Muscle of leg (tissue), 16 donors: ENCODE data around the gene SYNPO2. TPM values are rescaled to one million over a fixed set of nuclear protein-coding genes. Genes with fewer than 3 reads are reported as not detected.

ENCODE experiments used
- DNase-seq: peaks from one replicate; pipeline ENCODE4 v3.0.0; 2013
- H3K27ac ChIP-seq: one replicate; pipeline ENCODE4 v1.5.1; 2013; ENCODE audit warnings: mild to moderate bottlenecking, low read length, control low read depth
- H3K27me3 ChIP-seq: one replicate; pipeline ENCODE4 v1.6.1; 2013; ENCODE audit warnings: low read length; ENCODE audit not compliant: control insufficient read depth, insufficient read depth
- H3K36me3 ChIP-seq: one replicate; pipeline ENCODE4 v1.6.1; 2013; ENCODE audit warnings: low read length; ENCODE audit not compliant: control insufficient read depth, insufficient read depth
- H3K4me1 ChIP-seq: one replicate; pipeline ENCODE4 v1.6.1; 2013; ENCODE audit warnings: low read length; ENCODE audit not compliant: control insufficient read depth, insufficient read depth
- H3K4me3 ChIP-seq: one replicate; pipeline ENCODE4 v1.5.1; 2013; ENCODE audit warnings: low read length, control low read depth
- H3K9me3 ChIP-seq: replicated peaks from 2 replicates; pipeline ENCODE4 v1.6.1; 2013; ENCODE audit warnings: low read depth, low read length; ENCODE audit not compliant: control insufficient read depth
- WGBS: methylation state at CpG from one replicate; pipeline ENCODE4 v1.1.5; 2013; ENCODE audit warnings: missing lambda C conversion rate; ENCODE audit not compliant: insufficient coverage; 5-methylcytosine and 5-hydroxymethylcytosine counted together
- long read RNA-seq, 11 donors: transcript quantifications; one replicate each; lab custom pipeline, GENCODE V29; 2026
- polyA plus RNA-seq, 8 donors: library from polyadenylated mRNA; unstranded; fragments of 120-200 nt; gene quantifications; one replicate each; pipeline versions ENCODE4 v1.2.1 to v1.2.3, GENCODE V29; 2013; ENCODE audit warnings: inconsistent platforms in 1 of 8, low replicate concordance in 1 of 8; ENCODE audit not compliant: insufficient read length in 8 of 8, insufficient read depth in 1 of 8
- total RNA-seq: library from RNA; stranded (reverse); fragments of 120-200 nt; gene quantifications from one replicate; pipeline ENCODE4 v1.2.4, GENCODE V29; 2013

The SYNPO2 gene
- total RNA-seq (53.6 TPM), polyA plus RNA-seq (100 to 1,000 TPM in 4 of 8 donors, 10 to 100 TPM in 4; 75.4 to 120 (median 98.5) TPM)
- long read RNA-seq, donor 1, partial matches to known transcripts, result 22 of 22 reads
- long read RNA-seq, donor 1, other reads (novel, unspliced or antisense), result 0 of 22 reads
- long read RNA-seq, donor 2, partial matches to known transcripts, result 24 of 24 reads
- long read RNA-seq, donor 2, other reads (novel, unspliced or antisense), result 0 of 24 reads
- long read RNA-seq, donor 3, full-length matches to known transcripts, result 5 of 184 reads
- long read RNA-seq, donor 3, partial matches to known transcripts, result 179 of 184 reads
- long read RNA-seq, donor 3, other reads (novel, unspliced or antisense), result 0 of 184 reads
- long read RNA-seq, donor 4, partial matches to known transcripts, result 40 of 40 reads
- long read RNA-seq, donor 4, other reads (novel, unspliced or antisense), result 0 of 40 reads
- long read RNA-seq, donor 5, full-length matches to known transcripts, result 5 of 89 reads
- long read RNA-seq, donor 5, partial matches to known transcripts, result 84 of 89 reads
- long read RNA-seq, donor 5, other reads (novel, unspliced or antisense), result 0 of 89 reads
- long read RNA-seq, donor 6, full-length matches to known transcripts, result 1 of 78 reads
- long read RNA-seq, donor 6, partial matches to known transcripts, result 77 of 78 reads
- long read RNA-seq, donor 6, other reads (novel, unspliced or antisense), result 0 of 78 reads
- long read RNA-seq, donor 7, full-length matches to known transcripts, result 1 of 124 reads
- long read RNA-seq, donor 7, partial matches to known transcripts, result 123 of 124 reads
- long read RNA-seq, donor 7, other reads (novel, unspliced or antisense), result 0 of 124 reads
- long read RNA-seq, donor 8, partial matches to known transcripts, result 15 of 15 reads
- long read RNA-seq, donor 8, other reads (novel, unspliced or antisense), result 0 of 15 reads
- long read RNA-seq, donor 9, full-length matches to known transcripts, result 1 of 59 reads
- long read RNA-seq, donor 9, partial matches to known transcripts, result 58 of 59 reads
- long read RNA-seq, donor 9, other reads (novel, unspliced or antisense), result 0 of 59 reads
- long read RNA-seq, donor 10, full-length matches to known transcripts, result 2 of 98 reads
- long read RNA-seq, donor 10, partial matches to known transcripts, result 96 of 98 reads
- long read RNA-seq, donor 10, other reads (novel, unspliced or antisense), result 0 of 98 reads
- long read RNA-seq, donor 11, full-length matches to known transcripts, result 3 of 50 reads
- long read RNA-seq, donor 11, partial matches to known transcripts, result 47 of 50 reads
- long read RNA-seq, donor 11, other reads (novel, unspliced or antisense), result 0 of 50 reads

- Histone ChIP-seq H3K4me1 (peaks cover 3% of the 10 kb centered on the region), H3K4me3 (peak within 1 kb of the TSS; percentile 33), H3K36me3 (no peaks in the 10 kb centered on the region), H3K9me3 (no peaks in the 10 kb centered on the region), H3K27ac (peak within 1 kb of the TSS; percentile 4), H3K27me3 (no peaks in the 10 kb centered on the region)
- 1% methylated on average over 26 of the region's 29 CpGs for WGBS
- DNase-seq, result peak; percentile 88
Observed at GRCh38 chr4:118888666-118889311, at the start of gene SYNPO2. SYNPO2 (plus strand) TSS chr4:118888854; CDS start chr4:118889037, 183 bp downstream.

DNA sequence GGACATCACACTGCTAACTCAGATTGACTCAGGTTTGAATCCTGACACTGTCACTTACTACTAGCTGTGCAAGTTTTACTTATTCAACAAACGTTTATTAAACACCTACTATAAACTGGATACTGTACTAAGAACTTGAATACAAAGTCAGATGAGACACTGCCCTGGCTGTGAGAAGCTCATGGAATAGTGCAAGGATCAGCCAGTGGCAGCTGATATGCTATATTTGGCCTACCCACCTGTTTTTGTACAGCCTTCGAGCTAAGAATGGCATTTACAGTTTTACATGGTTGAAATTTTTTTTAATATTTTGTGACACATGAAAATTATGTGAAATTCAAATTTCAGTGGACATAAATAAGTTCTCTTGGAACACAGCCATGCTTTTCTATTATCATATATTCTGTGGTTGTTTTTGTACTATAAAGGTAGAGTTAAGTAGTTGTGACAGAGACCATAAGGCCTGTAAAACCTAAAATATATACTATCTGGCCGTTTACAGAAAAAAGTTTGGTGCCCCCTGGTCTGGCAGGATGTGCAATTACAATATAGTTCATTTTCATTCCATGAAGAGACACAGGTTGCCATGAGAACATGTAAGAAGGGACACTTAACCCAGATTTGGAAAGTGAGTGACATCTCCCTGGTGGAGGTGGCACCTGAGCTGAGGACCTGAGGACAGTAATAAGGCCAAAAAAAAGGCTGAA, 49.3 kb upstream of the SYNPO2 start:
- Histone ChIP-seq H3K9me3 (no peaks in the 10 kb centered on the region), H3K4me1 (peaks cover 11% of the 10 kb centered on the region), H3K27me3 (no peaks in the 10 kb centered on the region), H3K36me3 (no peaks in the 10 kb centered on the region), H3K4me3 (no peak overlapping the region), H3K27ac (no peak overlapping the region)
- no CpG with 5 or more reads among the region's 3 CpGs for WGBS
- peak; percentile 48 for DNase-seq

DNA sequence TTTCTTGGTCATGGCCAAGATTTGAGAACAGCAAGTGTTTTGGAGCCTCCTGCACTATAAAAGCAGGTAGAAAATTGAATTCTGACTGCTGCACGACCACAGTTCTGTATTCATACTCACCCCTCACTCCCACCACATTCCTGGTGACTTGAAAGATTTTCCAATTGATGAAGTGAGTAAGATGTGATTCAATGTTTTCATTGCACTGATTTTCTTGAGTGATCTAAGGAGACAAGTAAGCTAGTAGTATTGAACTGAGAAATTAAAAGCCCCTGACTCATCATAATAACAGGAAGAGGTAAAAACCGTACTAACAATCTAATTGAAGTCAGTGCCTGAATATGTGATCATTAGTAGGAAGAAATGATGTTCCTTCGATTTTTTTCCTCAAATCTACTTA, 46.6 kb upstream of the SYNPO2 start:
- Histone ChIP-seq H3K4me1 (peaks cover 6% of the 10 kb centered on the region), H3K36me3 (no peaks in the 10 kb centered on the region), H3K27me3 (no peaks in the 10 kb centered on the region), H3K9me3 (no peaks in the 10 kb centered on the region), H3K4me3 (no peak overlapping the region), H3K27ac (no peak overlapping the region)
- WGBS, result no CpG with 5 or more reads among the region's 3 CpGs
- DNase-seq, result no peak

- H3K27ac ChIP-seq, result no peak overlapping the region
- no peaks in the 10 kb centered on the region for H3K27me3 ChIP-seq
- no peaks in the 10 kb centered on the region for H3K9me3 ChIP-seq
- H3K4me1 ChIP-seq, result peaks cover 5% of the 10 kb centered on the region
- H3K4me3 ChIP-seq, result no peak overlapping the region
- 60% methylated on average over 1 of the region's 6 CpGs for WGBS
- no peaks in the 10 kb centered on the region for H3K36me3 ChIP-seq
- no peak for DNase-seq
Observed at GRCh38 chr4:118843237-118843636, 45.4 kb upstream of the SYNPO2 start.

GRCh38 chr4:118845552-118846050, 43.1 kb upstream of the SYNPO2 start:
- no peak overlapping the region for H3K4me3 ChIP-seq
- no peaks in the 10 kb centered on the region for H3K4me1 ChIP-seq
- H3K27me3 ChIP-seq, result no peaks in the 10 kb centered on the region
- no peak overlapping the region for H3K27ac ChIP-seq
- DNase-seq, result peak; percentile 34
- no peaks in the 10 kb centered on the region for H3K9me3 ChIP-seq
- H3K36me3 ChIP-seq, result no peaks in the 10 kb centered on the region

DNA sequence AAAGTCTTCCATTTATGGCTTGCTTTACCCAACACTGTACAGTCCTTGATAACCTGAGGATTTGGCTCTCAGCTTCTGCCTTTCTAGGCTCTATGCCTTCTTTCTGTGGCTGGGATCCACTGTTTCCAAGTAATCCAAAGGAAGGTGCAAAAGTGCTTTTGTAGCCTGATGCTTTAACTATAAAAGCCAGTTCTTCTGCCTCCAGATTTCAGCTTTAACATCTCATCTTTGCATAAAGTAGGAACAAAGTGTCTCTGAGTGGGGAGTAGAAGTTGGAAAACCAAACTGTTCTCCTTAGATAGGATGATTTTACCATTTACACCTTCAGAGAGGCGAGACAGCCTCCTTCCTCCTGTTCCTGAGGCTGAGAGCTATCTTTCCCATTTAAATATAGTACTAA, 41.7 kb upstream of the SYNPO2 start:
- H3K4me1 ChIP-seq, result no peaks in the 10 kb centered on the region
- no peak for DNase-seq
- no peaks in the 10 kb centered on the region for H3K9me3 ChIP-seq
- 63% methylated on average over 1 of the region's 1 CpG for WGBS
- no peaks in the 10 kb centered on the region for H3K36me3 ChIP-seq
- no peaks in the 10 kb centered on the region for H3K27me3 ChIP-seq
- no peak overlapping the region for H3K27ac ChIP-seq
- no peak overlapping the region for H3K4me3 ChIP-seq

DNA sequence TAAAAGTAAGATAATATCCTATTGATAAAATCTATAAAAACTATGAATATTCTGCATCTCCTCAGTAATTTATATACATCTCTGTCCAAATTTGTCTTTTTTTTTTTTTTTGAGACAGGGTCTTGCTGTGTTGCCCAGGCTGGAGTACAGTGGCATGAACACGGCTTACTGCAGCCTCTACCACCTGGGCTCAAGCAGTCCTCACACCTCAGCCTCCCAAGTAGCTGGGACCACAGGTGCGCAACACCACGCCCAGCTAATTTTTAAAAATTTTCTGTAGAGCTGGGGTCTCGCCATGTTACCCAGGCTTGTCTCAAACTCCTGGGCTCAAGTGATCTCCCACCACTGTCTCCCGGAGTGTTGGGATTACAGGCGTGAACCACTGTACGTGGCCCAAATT, 40.4 kb upstream of the SYNPO2 start:
- no peak for DNase-seq
- H3K9me3 ChIP-seq, result no peaks in the 10 kb centered on the region
- no peaks in the 10 kb centered on the region for H3K36me3 ChIP-seq
- H3K4me1 ChIP-seq, result no peaks in the 10 kb centered on the region
- no peak overlapping the region for H3K4me3 ChIP-seq
- 100% methylated on average over 7 of the region's 7 CpGs for WGBS
- no peaks in the 10 kb centered on the region for H3K27me3 ChIP-seq
- no peak overlapping the region for H3K27ac ChIP-seq

DNA sequence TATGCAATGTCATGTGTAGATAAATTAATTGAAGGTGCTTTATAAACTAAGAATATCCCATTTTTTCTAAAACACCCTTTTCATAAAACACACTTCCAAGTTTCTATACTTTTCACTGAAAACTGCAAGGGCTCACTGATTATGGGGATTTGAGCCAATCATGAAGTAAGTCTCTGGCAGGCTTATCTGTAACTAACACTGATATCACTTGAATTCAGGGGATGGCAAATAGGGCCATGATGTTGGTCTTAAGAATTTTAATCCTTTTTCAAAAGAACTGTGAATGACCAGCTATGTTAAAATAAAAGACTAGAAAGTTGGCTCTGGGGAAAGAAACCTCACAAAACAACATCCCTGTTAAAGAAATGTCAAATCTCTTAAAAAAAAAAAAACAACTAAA, 39.8 kb upstream of the SYNPO2 start:
- no peaks in the 10 kb centered on the region for H3K36me3 ChIP-seq
- H3K4me3 ChIP-seq, result no peak overlapping the region
- no peaks in the 10 kb centered on the region for H3K9me3 ChIP-seq
- H3K27ac ChIP-seq, result no peak overlapping the region
- DNase-seq, result no peak
- no peaks in the 10 kb centered on the region for H3K27me3 ChIP-seq
- H3K4me1 ChIP-seq, result no peaks in the 10 kb centered on the region

DNA sequence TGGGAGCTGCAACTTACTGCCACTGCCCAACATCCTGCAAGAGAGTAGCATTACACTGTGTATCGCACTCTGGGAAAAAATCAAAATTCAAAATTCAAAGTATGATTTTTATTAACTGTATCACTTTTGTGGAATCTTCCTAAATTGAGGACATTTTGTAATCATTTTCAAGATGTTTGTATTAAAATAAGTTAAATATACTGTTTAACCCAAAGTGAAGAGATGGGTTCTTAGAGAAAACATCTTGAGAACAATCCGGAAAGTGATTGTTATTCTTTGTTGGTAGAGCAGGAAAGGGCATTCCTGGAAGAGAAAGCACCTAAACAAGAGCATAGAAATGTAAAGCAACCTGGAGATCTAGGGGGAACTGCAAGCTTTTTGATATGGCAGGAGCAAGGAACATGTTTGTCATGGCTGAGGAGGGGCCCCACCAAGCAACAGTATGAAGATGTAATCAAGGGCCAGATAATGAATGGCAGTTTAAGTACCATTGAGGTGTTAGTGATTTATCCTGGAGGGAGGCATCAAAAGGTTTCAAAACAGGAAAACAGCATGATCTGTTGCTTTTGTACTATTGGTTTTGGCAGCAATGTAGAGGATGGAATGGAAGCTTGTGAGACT, 38.7 kb upstream of the SYNPO2 start:
- Histone ChIP-seq H3K27me3 (no peaks in the 10 kb centered on the region), H3K4me3 (no peak overlapping the region), H3K36me3 (no peaks in the 10 kb centered on the region), H3K27ac (no peak overlapping the region), H3K9me3 (no peaks in the 10 kb centered on the region), H3K4me1 (no peaks in the 10 kb centered on the region)
- 75% methylated on average over 1 of the region's 2 CpGs for WGBS
- no peak for DNase-seq
